Activated CD4-positive, alpha-beta memory T cell treated with anti-CD3 and anti-CD28 coated beads for 36 hours (primary cell): ENCODE results near the gene LCP2. TPM values are rescaled to one million over a fixed set of nuclear protein-coding genes. Genes with fewer than 3 reads are reported as not detected.
A peak's percentile ranks its signal among the peaks of the same experiment; 100 is the strongest.

ENCODE experiments used
- CTCF ChIA-PET: fragments of 350-600 bp; sonication (Branson Sonifier 250); formaldehyde crosslinking; loops from one replicate; lab custom pipeline; 2021; ENCODE audit warnings: antibody characterized with exemption, inconsistent platforms; lab: Charles Lee
- POLR2A ChIA-PET: fragments of 350-600 bp; sonication (Branson Sonifier 250); formaldehyde crosslinking; loops from one replicate; lab custom pipeline; 2021; ENCODE audit warnings: antibody characterized with exemption; lab: Charles Lee
- DNase-seq: peaks from one replicate; pipeline ENCODE4 v3.0.0-alpha.2; 2020
- H3K27ac Mint-ChIP-seq: one replicate; pipeline ENCODE4 v1.8.0; 2021; ENCODE audit warnings: mixed read lengths
- H3K27me3 Mint-ChIP-seq: one replicate; pipeline ENCODE4 v1.8.0; 2021; ENCODE audit warnings: mixed read lengths
- H3K36me3 Mint-ChIP-seq: one replicate; pipeline ENCODE4 v1.8.0; 2021; ENCODE audit warnings: mixed read lengths
- H3K4me1 Mint-ChIP-seq: one replicate; pipeline ENCODE4 v1.8.0; 2021; ENCODE audit warnings: low read depth, mixed read lengths
- H3K4me3 Mint-ChIP-seq: one replicate; pipeline ENCODE4 v1.8.0; 2021; ENCODE audit warnings: mild to moderate bottlenecking, mixed read lengths
- H3K9me3 Mint-ChIP-seq: one replicate; pipeline ENCODE4 v1.8.0; 2021; ENCODE audit warnings: mixed read lengths
- intact Hi-C: fragments of 100-400 bp; cut with micrococcal nuclease; formaldehyde crosslinking; loops from one replicate; pipeline ENCODE4 v1.15.1; 2023
- total RNA-seq, 2 experiments: library from RNA; stranded (reverse); gene quantifications; one replicate each; pipeline ENCODE4 v1.2.3, GENCODE V29; 2021

Gene LCP2
- total RNA-seq: 100 to 1,000 TPM; 212 to 213 TPM

DNA sequence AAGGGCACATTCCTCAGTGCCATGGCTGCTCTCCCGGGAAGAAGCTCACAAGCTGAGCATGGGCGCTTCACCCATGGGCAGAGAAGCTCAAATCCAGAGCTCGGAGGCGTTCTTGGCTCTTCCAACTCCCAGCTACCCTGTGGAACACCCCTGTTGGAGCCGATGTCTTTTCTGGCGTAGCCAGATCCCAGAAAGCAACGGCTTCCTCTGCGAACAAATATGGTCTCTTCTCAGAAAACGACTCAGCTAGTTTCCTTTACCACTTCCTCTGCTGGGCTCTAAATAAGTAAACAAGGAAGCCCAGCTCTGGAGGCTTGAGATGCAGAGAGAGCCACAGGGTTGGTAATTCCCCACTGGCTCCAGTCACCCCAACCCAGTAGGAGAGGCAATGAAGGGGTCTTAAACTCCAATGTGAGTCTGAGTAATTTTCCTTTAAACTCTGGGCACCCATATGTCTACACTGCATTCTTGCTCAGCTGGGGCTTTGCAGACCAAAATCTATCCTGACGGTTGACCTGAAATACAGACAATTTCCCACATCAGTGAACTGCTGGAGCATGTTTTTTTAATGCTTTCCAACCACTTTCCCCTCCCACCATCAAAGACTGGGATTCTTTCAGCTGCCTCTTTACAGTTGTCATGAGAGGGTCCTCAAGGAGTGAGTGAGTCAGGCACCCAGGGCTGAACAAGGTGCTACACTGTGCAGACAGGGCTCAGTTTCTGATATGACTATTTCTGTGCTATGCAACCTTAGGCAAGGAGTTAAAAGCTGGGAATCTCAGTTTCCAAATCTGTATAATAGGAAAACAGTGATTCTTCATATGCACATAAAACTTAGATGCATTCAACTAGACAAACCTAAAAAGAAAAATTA lies at the start of gene LCP2:
Gene LCP2 (minus strand): TSS at position 189 of the 874 bp plus-strand sequence. CDS start 166 bp downstream, at position 23.
- peaks cover 44% of the 10 kb centered on the region for H3K36me3 Mint-ChIP-seq
- H3K27ac Mint-ChIP-seq: peak within 1 kb of the TSS; percentile 99
- intact Hi-C loops: loop anchor here (1.0 to 10.0 kb wide), 10 partner anchors 9 to 1877 kb away; partner anchors contain the start of gene NPM1
- H3K27me3 Mint-ChIP-seq: no peaks in the 10 kb centered on the region
- peak; percentile 73 for DNase-seq
- CTCF ChIA-PET: interaction anchor here (0.7 to 11.1 kb wide), 11 partner anchors 9 to 304 kb away, joined by 3 to 137 read pairs (median 26); no protein-coding TSS in a partner anchor
- no peaks in the 10 kb centered on the region for H3K9me3 Mint-ChIP-seq
- POLR2A ChIA-PET: interaction anchor here (1.0 to 13.2 kb wide), 13 partner anchors 9 to 1878 kb away, joined by 3 to 144 read pairs (median 6); no protein-coding TSS in a partner anchor
- H3K4me3 Mint-ChIP-seq: peak within 1 kb of the TSS; percentile 99
- peaks cover 68% of the 10 kb centered on the region for H3K4me1 Mint-ChIP-seq

DNA sequence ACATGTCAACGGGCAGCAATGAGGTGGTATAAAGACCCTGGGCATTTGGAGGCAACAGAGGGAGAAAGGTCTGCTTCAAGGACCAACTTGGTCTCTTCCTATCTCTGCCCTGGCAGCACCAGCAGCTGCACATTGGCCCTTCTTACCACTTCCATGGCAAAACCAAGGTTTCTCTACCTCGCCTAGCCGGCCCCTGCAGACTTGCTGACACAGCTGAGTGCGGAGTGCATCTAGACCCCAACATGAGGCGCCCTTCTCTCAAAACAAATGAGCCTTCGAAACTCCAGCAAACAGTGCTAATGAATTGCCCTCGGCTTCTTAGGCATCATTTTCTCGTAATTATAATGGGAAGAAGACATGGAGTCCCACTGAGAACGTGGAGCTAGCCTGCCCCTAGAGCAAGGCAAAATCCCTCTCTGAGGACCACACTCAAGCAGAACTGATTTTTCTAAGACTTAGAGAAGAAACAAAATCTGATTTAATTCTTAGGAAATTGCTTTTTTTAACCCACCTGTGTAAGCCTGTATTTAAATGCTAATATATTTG lies 49.5 kb upstream of the LCP2 start:
- POLR2A ChIA-PET: no interaction called here
- DNase-seq: no peak
- H3K27ac Mint-ChIP-seq: no peak overlapping the region
- H3K36me3 Mint-ChIP-seq: no peaks in the 10 kb centered on the region
- H3K4me3 Mint-ChIP-seq: no peak overlapping the region
- intact Hi-C loops: no loop called here
- peaks cover 6% of the 10 kb centered on the region for H3K27me3 Mint-ChIP-seq
- no peaks in the 10 kb centered on the region for H3K4me1 Mint-ChIP-seq
- CTCF ChIA-PET: interaction anchor here (1.0 to 5.0 kb wide), 4 partner anchors 74 to 121 kb away, joined by 3 to 17 read pairs (median 4); no protein-coding TSS in a partner anchor
- no peaks in the 10 kb centered on the region for H3K9me3 Mint-ChIP-seq

DNA sequence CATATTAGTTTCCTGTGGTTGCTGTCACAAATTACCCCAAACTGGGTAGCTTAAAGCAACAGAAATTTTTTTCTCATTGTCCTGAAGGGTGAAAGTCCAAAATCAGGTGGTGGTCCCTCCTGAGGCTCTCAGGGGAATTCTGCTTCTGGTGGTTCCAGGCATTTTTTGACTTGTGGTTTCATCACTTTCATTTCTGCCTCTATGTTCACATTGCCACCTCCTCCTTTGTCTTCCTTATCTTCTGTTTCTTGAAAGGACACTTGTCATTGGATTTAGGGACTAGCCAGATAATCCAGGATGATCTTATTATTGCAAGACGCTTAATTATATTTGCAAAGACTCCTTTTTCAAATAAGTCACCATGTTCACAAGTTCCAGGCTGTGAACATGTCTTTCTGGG lies 48.4 kb upstream of the LCP2 start:
- H3K27me3 Mint-ChIP-seq: peaks cover 6% of the 10 kb centered on the region
- ChIA-PET CTCF (interaction anchor here (1.0 to 10.4 kb wide), 2 partner anchors 75 to 120 kb away, joined by 3 to 290 read pairs; no protein-coding TSS in a partner anchor), POLR2A (no interaction called here)
- no peak overlapping the region for H3K4me3 Mint-ChIP-seq
- no peak overlapping the region for H3K27ac Mint-ChIP-seq
- no peaks in the 10 kb centered on the region for H3K9me3 Mint-ChIP-seq
- H3K4me1 Mint-ChIP-seq: no peaks in the 10 kb centered on the region
- no peak for DNase-seq
- H3K36me3 Mint-ChIP-seq: no peaks in the 10 kb centered on the region
- intact Hi-C loops: no loop called here

DNA sequence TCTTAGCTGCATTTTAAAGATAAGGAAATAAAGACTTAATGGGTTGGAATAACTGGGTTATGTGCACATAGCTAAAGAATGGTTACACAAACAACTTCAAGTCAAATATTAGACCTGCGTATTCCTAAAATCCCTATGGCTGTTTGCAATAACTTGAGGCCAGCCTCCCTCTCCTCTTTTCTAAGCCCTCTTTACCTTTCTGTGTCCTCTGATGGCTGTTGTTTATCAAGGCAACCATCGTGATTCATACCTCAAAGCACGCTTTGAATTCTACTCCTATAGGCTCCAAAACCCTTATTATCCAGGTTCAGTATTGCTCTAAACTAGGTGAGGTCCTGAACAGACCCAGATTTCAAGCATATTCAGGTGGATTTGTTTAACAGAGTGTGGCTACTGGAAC lies 45.6 kb upstream of the LCP2 start:
- DNase-seq: no peak
- Mint-ChIP-seq H3K4me3 (no peak overlapping the region), H3K4me1 (peaks cover 6% of the 10 kb centered on the region), H3K27ac (no peak overlapping the region), H3K9me3 (no peaks in the 10 kb centered on the region), H3K36me3 (no peaks in the 10 kb centered on the region), H3K27me3 (no peaks in the 10 kb centered on the region)
- ChIA-PET CTCF (interaction anchor here (7.0 to 10.4 kb wide), 3 partner anchors 48 to 117 kb away, joined by 111 to 290 read pairs (median 221); partner anchors contain the start of gene LCP2), POLR2A (no interaction called here)
- intact Hi-C loops: no loop called here

DNA sequence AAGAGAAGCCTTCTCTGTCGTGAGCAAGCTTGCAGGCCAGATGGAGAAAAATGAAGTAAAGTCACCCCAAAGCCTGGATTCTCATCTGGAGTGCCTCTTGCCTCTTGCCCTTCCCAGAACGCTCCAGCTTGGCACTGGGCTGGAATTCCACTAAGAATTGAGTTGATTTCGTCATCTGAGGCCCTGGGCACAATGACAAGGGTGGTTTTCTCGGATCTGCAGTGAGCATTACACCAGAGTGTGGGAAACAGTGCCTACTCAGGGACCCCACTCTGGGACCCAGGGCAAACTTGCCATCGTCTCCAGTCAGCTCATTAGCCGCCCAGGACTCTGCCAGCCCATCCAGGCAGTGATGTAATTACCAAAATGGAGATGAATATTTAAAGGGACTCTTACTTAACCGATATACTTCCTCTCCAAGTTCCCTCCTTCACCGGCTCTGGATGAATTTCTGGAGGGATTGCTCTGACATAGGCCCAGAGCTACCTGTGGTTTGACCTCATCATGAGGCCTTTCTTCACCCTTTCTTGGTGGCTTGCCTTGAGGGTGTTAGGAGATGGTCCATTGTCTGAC lies 44.7 kb upstream of the LCP2 start:
- POLR2A ChIA-PET: no interaction called here
- Mint-ChIP-seq H3K36me3 (no peaks in the 10 kb centered on the region), H3K27me3 (no peaks in the 10 kb centered on the region), H3K4me3 (no peak overlapping the region), H3K4me1 (peaks cover 14% of the 10 kb centered on the region), H3K27ac (no peak overlapping the region), H3K9me3 (no peaks in the 10 kb centered on the region)
- DNase-seq: no peak
- CTCF ChIA-PET: interaction anchor here (1.8 to 10.4 kb wide), 4 partner anchors 47 to 158 kb away, joined by 3 to 290 read pairs (median 166); partner anchors contain the start of gene LCP2
- intact Hi-C loops: no loop called here

DNA sequence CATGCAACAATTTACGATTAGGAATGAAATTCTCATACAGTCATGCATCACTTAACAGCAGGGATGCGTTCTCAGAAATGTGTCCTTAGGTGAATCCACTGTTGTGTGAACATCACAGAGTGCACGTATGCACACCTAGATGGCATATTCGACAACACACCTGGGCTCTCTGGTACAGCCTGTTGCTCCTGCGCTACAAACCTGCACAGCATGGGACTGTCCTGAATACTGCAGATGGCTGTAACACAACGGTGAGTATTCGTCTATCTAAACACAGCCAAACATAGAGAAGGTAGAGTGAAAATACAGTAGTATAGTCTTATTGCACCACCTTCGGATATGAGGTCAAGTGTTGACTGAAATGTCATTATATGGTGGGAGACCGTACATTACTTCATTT lies 44.0 kb upstream of the LCP2 start:
- Mint-ChIP-seq H3K4me1 (peaks cover 19% of the 10 kb centered on the region), H3K36me3 (no peaks in the 10 kb centered on the region), H3K27ac (no peak overlapping the region), H3K9me3 (no peaks in the 10 kb centered on the region), H3K27me3 (no peaks in the 10 kb centered on the region), H3K4me3 (no peak overlapping the region)
- intact Hi-C loops: no loop called here
- no peak for DNase-seq
- CTCF ChIA-PET: interaction anchor here (1.8 to 10.4 kb wide), 4 partner anchors 46 to 158 kb away, joined by 3 to 290 read pairs (median 166); partner anchors contain the start of gene LCP2
- POLR2A ChIA-PET: no interaction called here

DNA sequence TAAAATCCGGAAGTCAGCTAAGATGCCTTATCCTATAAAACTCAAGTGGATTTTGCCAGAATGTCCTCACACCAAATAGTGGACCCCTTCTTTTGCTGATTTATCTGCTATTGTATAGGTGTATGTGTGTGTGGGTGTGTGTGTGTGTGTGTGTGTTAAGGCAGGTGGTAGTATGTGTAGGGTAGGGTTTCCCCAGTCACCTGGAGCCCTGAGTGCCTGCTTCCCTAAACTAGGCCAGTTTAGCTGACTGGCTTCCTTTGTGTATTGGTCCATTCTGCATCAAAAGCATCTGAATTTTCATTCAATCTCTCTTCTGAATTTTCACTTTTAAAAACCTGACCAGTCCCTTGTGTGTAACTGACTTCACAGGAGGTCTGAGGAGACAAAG lies 42.2 kb upstream of the LCP2 start:
- CTCF ChIA-PET: interaction anchor here (0.7 to 10.4 kb wide), 23 partner anchors 9 to 241 kb away, joined by 3 to 290 read pairs (median 11); partner anchors contain the start of genes C5orf58 and LCP2
- H3K36me3 Mint-ChIP-seq: no peaks in the 10 kb centered on the region
- POLR2A ChIA-PET: no interaction called here
- H3K9me3 Mint-ChIP-seq: no peaks in the 10 kb centered on the region
- H3K27me3 Mint-ChIP-seq: no peaks in the 10 kb centered on the region
- H3K27ac Mint-ChIP-seq: no peak overlapping the region
- H3K4me3 Mint-ChIP-seq: no peak overlapping the region
- no peak for DNase-seq
- intact Hi-C loops: loop anchor here (1.0 to 10.0 kb wide), 6 partner anchors 65 to 685 kb away; no protein-coding TSS in a partner anchor
- H3K4me1 Mint-ChIP-seq: peaks cover 36% of the 10 kb centered on the region

DNA sequence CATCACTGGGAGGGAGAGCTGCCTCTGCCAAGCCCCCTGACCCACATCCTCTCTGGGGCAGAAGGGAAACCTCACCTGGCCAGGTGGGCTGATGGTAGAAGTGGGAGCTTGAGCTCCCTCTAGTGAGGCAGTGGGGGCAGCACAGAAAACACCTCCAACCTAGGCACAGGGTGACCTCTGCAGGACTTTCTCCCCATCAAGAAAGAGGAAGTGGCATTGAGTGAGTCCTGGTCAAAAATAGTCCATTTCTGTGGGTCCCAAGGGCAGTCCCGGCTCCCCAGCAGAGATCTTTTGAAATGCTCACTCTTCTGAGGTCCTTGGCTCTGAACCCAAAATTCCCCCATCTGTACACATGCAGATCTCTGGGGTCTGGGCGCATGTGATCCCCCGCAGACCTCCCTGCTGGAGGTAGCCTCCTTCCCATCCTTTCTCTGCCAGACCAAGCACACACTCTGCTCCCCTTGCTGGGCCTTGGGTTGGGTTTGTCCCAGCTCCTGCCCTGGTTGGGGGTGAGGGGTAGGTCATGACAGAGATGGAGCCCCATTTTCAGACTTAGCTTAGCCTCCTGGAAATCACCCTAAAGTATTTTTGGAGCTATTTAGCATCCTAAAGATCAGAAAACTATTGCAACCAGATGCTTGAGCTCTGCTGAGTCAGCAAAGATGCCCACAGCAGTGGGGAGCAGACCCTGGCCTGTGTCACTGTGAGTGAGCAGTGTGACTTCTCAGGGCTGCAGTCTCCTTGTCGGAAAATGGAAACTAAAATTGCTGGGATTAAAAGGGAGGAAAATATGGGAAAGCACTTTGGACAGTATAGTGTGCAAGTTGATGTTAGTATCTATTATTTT lies 41.6 kb upstream of the LCP2 start:
- ChIA-PET POLR2A (interaction anchor here (0.6 to 1.1 kb wide), 4 partner anchors 65 to 73 kb away, joined by 3 to 5 read pairs (median 3); no protein-coding TSS in a partner anchor), CTCF (interaction anchor here (0.6 to 10.4 kb wide), 36 partner anchors 10 to 241 kb away, joined by 3 to 290 read pairs (median 6); partner anchors contain the start of genes C5orf58 and LCP2)
- Mint-ChIP-seq H3K36me3 (no peaks in the 10 kb centered on the region), H3K4me3 (no peak overlapping the region), H3K27ac (peak overlapping the region; percentile 42), H3K9me3 (no peaks in the 10 kb centered on the region), H3K4me1 (peaks cover 42% of the 10 kb centered on the region), H3K27me3 (no peaks in the 10 kb centered on the region)
- peak; percentile 80 for DNase-seq
- intact Hi-C loops: loop anchor here (1.0 to 10.0 kb wide), 6 partner anchors 65 to 684 kb away; no protein-coding TSS in a partner anchor

DNA sequence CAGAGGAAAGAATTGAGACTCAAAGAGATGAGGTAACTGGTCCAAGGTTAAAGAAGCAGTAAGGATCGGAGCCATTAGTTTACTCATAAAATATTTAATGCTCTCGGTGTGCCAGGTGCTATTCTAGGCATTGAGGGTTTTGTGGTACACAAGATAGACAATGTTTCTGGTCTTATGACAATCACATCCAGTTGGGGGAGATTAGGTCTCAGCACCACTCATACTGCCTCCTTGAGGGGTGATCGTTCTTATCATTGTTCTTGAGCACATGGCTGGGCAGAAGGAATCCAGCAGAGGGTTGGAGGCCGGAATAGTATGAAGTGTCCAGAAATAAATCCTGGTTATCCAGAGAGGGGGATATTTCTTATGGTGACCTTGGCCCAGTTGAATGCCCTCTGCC lies 40.7 kb upstream of the LCP2 start:
- intact Hi-C loops: loop anchor here (5.0 to 10.0 kb wide), 2 partner anchors 84 to 683 kb away; no protein-coding TSS in a partner anchor
- Mint-ChIP-seq H3K9me3 (no peaks in the 10 kb centered on the region), H3K27ac (no peak overlapping the region), H3K36me3 (no peaks in the 10 kb centered on the region), H3K4me3 (no peak overlapping the region), H3K27me3 (no peaks in the 10 kb centered on the region), H3K4me1 (peaks cover 50% of the 10 kb centered on the region)
- no peak for DNase-seq
- ChIA-PET CTCF (interaction anchor here (0.6 to 10.4 kb wide), 34 partner anchors 10 to 240 kb away, joined by 3 to 290 read pairs (median 6); partner anchors contain the start of genes C5orf58 and LCP2), POLR2A (interaction anchor here (0.8 to 1.1 kb wide), 3 partner anchors 69 to 72 kb away, joined by 3 to 5 read pairs (median 3); no protein-coding TSS in a partner anchor)

DNA sequence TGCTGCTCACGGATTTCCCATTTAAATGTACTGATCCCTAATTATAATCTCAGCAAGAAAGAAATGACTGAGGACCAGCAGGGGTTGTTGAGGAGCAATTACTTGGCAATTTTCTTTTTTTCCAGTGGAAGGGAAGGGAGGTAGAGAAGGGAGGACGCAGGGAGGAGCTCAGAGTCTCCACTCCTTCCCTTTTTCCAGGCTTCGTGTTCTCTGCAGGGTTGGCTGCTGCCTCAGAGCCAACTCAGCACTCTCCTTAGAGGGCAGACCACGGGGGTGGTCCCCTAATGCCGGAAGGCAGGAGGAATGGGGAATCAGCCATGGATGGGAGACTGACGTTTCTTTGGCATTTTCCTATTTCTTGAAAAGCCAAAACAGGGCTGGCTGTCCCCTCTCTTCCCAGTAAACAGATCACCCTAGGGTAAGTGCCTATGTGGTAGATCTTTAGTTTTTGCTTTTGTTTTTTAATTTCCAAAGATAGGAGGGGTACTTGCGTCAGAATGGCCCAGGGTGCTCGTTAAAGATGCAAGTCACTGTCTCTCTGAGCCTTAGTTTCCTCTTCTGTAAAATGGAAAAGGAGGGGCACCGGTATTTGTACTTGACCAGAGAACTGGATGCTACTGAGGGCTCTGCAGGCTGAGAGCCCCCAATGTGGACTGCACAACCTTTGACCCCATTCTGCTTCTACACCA lies 39.6 kb upstream of the LCP2 start:
- Mint-ChIP-seq H3K9me3 (no peaks in the 10 kb centered on the region), H3K36me3 (no peaks in the 10 kb centered on the region), H3K27me3 (no peaks in the 10 kb centered on the region), H3K4me3 (no peak overlapping the region), H3K27ac (no peak overlapping the region), H3K4me1 (peaks cover 61% of the 10 kb centered on the region)
- ChIA-PET CTCF (interaction anchor here (0.6 to 10.4 kb wide), 8 partner anchors 23 to 111 kb away, joined by 3 to 290 read pairs (median 24); partner anchors contain the start of gene LCP2), POLR2A (no interaction called here)
- intact Hi-C loops: loop anchor here (5.0 to 10.0 kb wide), 2 partner anchors 85 to 682 kb away; no protein-coding TSS in a partner anchor
- no peak for DNase-seq
